ENCODE data around the gene MRPS5. TPM values are rescaled to one million over a fixed set of nuclear protein-coding genes. Genes with fewer than 3 reads are reported as not detected.

The MRPS5 gene
- total RNA-seq, 1 experiment from 2014 or later = 80.5 TPM

- no peaks in the 10 kb centered on the region for H3K27me3 Mint-ChIP-seq (ENCODE audit: insufficient read depth, unreplicated experiment)
- no peak for DNase-seq
- TF ChIP-seq CTCF (IDR thresholded peaks at IDR 0.05; ENCODE audit: insufficient read depth in 1 of 2, low read depth in 1 of 2, low read length in 1 of 2, severe bottlenecking in 1 of 2, unreplicated experiment in 1 of 2) = no peak
- BruUV-seq (replicated peaks) = no TSS peak
- CTCF ChIA-PET = no interaction called here
- Histone ChIP-seq H3K4me3 (ENCODE audit: low read depth, low read length) (no peak overlapping the region), H3K27me3 (replicated peaks; ENCODE audit: control insufficient read depth, insufficient read depth, low read length) (no peaks in the 10 kb centered on the region), H3K4me1 (no peaks in the 10 kb centered on the region), H3K9me3 (peaks cover 73% of the 10 kb centered on the region), H3K36me3 (ENCODE audit: control insufficient read depth, insufficient read depth, low read length) (no peaks in the 10 kb centered on the region)
- peaks cover 63% of the 10 kb centered on the region for H3K9me3 Mint-ChIP-seq (ENCODE audit: unreplicated experiment)
- no peak overlapping the region for H3K27ac Mint-ChIP-seq (ENCODE audit: unreplicated experiment)
- H3K36me3 Mint-ChIP-seq (ENCODE audit: insufficient read depth, unreplicated experiment) = peaks cover 13% of the 10 kb centered on the region
- H3K4me1 Mint-ChIP-seq (ENCODE audit: low read depth, unreplicated experiment) = no peaks in the 10 kb centered on the region
- intact Hi-C loops (cut with micrococcal nuclease; ENCODE audit: unreplicated experiment) = no loop called here
- POLR2A ChIA-PET = no interaction called here
- no peak overlapping the region for H3K4me3 Mint-ChIP-seq (ENCODE audit: unreplicated experiment)
Observed at GRCh38 chr2:95143838-95144237, 22.2 kb upstream of the MRPS5 start.

GRCh38 chr2:95138702-95139101 lies 17.1 kb upstream of the MRPS5 start:
- Mint-ChIP-seq H3K4me3 (ENCODE audit: unreplicated experiment) (no peak overlapping the region), H3K27me3 (ENCODE audit: insufficient read depth, unreplicated experiment) (no peaks in the 10 kb centered on the region), H3K27ac (ENCODE audit: unreplicated experiment) (no peak overlapping the region), H3K36me3 (ENCODE audit: insufficient read depth, unreplicated experiment) (no peaks in the 10 kb centered on the region), H3K9me3 (ENCODE audit: unreplicated experiment) (peaks cover 37% of the 10 kb centered on the region), H3K4me1 (ENCODE audit: low read depth, unreplicated experiment) (no peaks in the 10 kb centered on the region)
- Histone ChIP-seq H3K36me3 (ENCODE audit: control insufficient read depth, insufficient read depth, low read length) (no peaks in the 10 kb centered on the region), H3K4me1 (no peaks in the 10 kb centered on the region), H3K9me3 (peaks cover 27% of the 10 kb centered on the region), H3K27me3 (replicated peaks; ENCODE audit: control insufficient read depth, insufficient read depth, low read length) (no peaks in the 10 kb centered on the region), H3K4me3 (ENCODE audit: low read depth, low read length) (no peak overlapping the region)
- DNase-seq = no peak
- no peak for TF ChIP-seq CTCF (IDR thresholded peaks at IDR 0.05; ENCODE audit: insufficient read depth in 1 of 2, low read depth in 1 of 2, low read length in 1 of 2, severe bottlenecking in 1 of 2, unreplicated experiment in 1 of 2)
- no TSS peak for BruUV-seq (replicated peaks)
- intact Hi-C loops (cut with micrococcal nuclease; ENCODE audit: unreplicated experiment) = no loop called here
- POLR2A ChIA-PET = no interaction called here
- CTCF ChIA-PET = no interaction called here

GRCh38 chr2:95122197-95122551 lies 566 bp upstream of the MRPS5 start:
- no peaks in the 10 kb centered on the region for H3K27me3 Mint-ChIP-seq (ENCODE audit: insufficient read depth, unreplicated experiment)
- no peaks in the 10 kb centered on the region; the same call in 1 of the 2 replicates for H3K36me3 ChIP-seq (ENCODE audit: control insufficient read depth, insufficient read depth, low read length)
- peak overlapping the region; percentile 73 for H3K4me3 ChIP-seq (ENCODE audit: low read depth, low read length)
- H3K4me3 Mint-ChIP-seq (ENCODE audit: unreplicated experiment) = peak overlapping the region; percentile 93
- intact Hi-C loops (cut with micrococcal nuclease; ENCODE audit: unreplicated experiment) = loop anchor here (1.0 kb wide), 2 partner anchors 37 to 43 kb away; partner anchors contain the start of genes ZNF2 and ZNF514
- POLR2A ChIA-PET = interaction anchor here (0.9 kb wide), 1 partner anchor 43 kb away, joined by 4 read pairs; no protein-coding TSS in a partner anchor
- no TSS peak for BruUV-seq (replicated peaks)
- H3K27me3 ChIP-seq (replicated peaks; ENCODE audit: control insufficient read depth, insufficient read depth, low read length) = no peaks in the 10 kb centered on the region
- H3K27ac Mint-ChIP-seq (ENCODE audit: unreplicated experiment) = peak overlapping the region; percentile 95
- CTCF ChIA-PET = interaction anchor here (2.0 kb wide), 1 partner anchor 46 kb away, joined by 12 read pairs; no protein-coding TSS in a partner anchor
- no peaks in the 10 kb centered on the region for H3K9me3 ChIP-seq
- peaks cover 2% of the 10 kb centered on the region for H3K36me3 Mint-ChIP-seq (ENCODE audit: insufficient read depth, unreplicated experiment)
- no peak for TF ChIP-seq CTCF (IDR thresholded peaks at IDR 0.05; ENCODE audit: insufficient read depth in 1 of 2, low read depth in 1 of 2, low read length in 1 of 2, severe bottlenecking in 1 of 2, unreplicated experiment in 1 of 2)
- H3K4me1 Mint-ChIP-seq (ENCODE audit: low read depth, unreplicated experiment) = peaks cover 15% of the 10 kb centered on the region
- H3K9me3 Mint-ChIP-seq (ENCODE audit: unreplicated experiment) = peaks cover 7% of the 10 kb centered on the region
- DNase-seq = no peak
- peaks cover 6% of the 10 kb centered on the region; the same call in 1 of the 2 replicates for H3K4me1 ChIP-seq

Measured in Caco-2 (cell line).